GM19328 (cell line): Measurements from ENCODE around the gene GRK2.

ENCODE experiments used
- ATAC-seq: cut with Tn5 transposase; IDR thresholded peaks from one replicate; pipeline ENCODE4 v1.9.1; 2021; ENCODE audit warnings: mild to moderate bottlenecking, moderate library complexity; ENCODE audit not compliant: unreplicated experiment

GRK2 gene

DNA sequence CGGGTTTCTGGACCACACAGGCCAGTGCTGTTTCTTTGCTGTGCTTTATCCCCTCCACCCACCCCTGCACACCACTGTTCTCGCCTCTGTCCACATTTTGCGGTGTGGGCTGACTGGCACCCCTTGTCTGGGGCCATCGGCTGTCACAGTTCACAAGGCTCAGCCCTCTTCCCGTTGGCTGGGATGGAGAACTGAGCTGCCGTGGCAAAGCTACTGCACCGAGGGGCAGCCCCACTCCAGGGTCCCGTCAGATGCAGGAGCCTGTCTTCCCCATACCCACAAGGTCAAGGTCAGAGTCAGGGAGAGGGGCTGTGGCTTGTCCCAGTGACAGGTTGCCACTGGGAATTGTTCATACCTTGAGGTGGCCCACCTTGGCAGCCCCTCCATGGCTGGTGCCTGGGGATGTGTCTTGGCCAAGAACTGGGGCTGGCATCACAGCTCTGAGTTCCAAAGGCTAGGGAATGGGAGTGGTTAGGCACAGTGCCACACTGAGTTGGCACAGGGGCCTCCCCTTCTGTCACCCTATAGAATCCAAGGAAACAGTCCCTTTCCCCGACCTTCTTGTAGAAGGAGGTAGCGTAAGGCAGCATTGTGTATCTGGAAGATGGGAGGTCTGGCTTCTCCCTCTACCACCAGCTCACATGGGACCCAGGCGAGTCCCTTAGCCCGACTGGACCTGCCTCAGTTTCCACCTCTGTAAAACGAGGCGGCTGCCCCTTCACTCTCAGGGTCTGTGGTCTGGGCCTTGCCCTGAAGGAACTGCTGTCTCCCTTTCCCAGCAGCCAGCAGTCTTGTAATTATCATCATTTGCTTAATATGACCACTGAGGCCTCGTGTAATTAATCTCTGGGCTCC is 3.4 kb downstream of the GRK2 start:
- no peak for ATAC-seq

GRCh38 chr11:67270256-67271204 is 4.3 kb downstream of the GRK2 start:
- no peak for ATAC-seq

DNA sequence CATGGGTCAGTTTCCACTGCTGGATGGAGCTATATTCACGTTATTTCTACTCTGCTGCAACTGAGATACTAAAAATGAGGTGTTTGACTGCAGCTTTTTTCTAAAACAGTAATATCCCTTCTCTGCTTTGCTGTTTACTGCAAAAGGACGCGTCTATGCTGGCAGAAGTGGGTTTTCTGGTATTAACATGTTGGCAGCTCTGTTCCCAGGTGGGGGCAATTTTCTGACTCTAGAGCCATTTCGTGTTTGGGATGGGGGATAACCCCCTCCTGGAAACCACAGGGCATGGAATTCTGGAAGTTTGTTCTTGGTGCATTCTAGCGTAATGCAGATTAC is 4.9 kb downstream of the GRK2 start:
- ATAC-seq: no peak

- no peak for ATAC-seq
Observed at GRCh38 chr11:67271541-67272284, 5.4 kb downstream of the GRK2 start.

- no peak for ATAC-seq
Observed at GRCh38 chr11:67272327-67273259, 6.3 kb downstream of the GRK2 start.

- no peak for ATAC-seq
Observed at GRCh38 chr11:67273260-67273990, 7.2 kb downstream of the GRK2 start.

- no peak for ATAC-seq
Observed at GRCh38 chr11:67274768-67275605, 8.7 kb downstream of the GRK2 start.

GRCh38 chr11:67275606-67276409 is 9.5 kb downstream of the GRK2 start:
- ATAC-seq: no peak

DNA sequence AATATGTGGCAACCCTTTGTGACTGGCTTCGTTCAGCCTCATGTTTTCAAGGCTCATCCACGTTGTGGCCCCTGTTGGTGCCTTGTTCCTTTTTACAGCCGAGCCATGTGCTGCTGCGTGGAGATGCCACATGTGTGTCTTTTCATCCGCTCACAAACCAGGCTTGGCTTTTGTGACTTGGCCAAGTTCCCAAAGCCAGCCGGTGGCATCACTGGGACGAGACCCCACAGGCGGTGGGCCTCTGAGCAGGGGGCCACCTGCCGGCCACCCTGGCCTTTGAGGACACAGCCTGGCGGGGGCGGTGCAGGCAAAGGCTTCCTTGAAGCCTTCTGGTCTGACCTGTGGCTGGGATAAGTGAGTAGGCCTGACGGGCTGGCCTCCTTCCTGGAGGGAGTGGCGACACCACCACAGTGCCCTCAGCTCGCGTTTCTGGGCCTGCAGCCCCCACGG is 10.5 kb downstream of the GRK2 start:
- peak; percentile 2 for ATAC-seq

GRCh38 chr11:67277231-67277961 is 11.1 kb downstream of the GRK2 start:
- peak; percentile 86 for ATAC-seq

DNA sequence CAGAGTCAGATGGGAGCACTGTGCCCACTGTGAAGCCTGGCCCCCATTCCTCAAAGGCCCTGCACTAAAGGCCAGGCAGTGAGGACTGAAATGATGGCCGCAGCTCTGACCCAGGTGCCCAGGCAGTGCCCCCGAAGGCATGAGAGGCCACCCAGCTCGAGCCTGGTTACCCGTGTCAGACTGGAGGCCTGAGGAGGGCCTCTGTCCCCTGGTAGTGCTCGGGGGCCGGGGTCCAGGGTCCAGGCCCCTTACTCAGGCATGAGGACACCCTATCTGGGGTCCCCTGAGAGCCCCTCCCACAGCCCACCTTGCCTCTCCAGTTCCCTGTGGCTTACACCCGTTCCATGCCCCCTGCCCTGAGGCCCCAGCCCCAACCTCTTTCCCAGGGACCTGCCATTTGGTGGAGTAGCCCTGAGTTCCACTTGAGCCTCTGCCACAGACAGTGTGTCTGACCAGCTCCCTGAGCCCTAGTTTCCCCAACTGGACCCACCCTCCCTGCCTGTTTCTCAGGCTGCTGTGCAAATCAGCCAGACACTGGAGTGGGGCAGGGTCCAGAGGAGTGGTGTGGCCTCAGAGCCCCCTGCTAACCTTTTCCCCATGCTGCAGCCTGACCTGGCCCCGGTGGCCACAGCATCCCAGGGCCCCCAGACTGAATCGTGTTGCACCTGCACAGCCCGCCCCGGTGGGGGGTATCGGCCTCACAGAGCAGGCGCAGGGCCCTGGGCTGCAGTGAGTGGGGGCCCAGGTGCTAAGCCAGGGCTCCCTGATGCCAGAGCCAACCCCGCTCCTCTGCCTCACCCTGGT is 12.1 kb downstream of the GRK2 start:
- no peak for ATAC-seq

DNA sequence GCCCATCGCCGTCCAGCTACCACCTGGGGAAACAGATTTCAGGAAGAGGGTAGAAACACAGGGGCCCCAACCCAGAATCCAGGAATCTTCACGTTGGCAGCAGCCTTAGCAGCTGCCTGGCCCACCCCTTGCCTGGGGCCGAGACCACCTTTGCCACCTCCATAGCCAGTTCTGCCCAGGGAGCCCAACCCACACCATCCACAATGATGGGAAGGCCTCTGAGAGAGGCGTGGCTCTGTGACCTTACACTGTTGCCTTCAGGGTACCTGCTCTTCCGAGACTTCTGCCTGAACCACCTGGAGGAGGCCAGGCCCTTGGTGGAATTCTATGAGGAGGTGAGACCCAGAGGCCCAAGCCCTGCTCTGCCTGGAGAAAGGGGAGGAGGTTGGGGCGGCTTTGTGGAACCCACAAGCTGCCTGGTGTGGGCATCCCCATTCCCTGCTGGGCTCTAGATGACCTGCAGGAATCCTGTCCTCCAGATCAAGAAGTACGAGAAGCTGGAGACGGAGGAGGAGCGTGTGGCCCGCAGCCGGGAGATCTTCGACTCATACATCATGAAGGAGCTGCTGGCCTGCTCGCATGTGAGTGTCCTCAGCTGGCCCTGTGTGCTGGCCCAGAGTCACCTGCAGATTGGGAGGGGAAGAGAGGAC is 12.8 kb downstream of the GRK2 start:
- ATAC-seq: no peak

DNA sequence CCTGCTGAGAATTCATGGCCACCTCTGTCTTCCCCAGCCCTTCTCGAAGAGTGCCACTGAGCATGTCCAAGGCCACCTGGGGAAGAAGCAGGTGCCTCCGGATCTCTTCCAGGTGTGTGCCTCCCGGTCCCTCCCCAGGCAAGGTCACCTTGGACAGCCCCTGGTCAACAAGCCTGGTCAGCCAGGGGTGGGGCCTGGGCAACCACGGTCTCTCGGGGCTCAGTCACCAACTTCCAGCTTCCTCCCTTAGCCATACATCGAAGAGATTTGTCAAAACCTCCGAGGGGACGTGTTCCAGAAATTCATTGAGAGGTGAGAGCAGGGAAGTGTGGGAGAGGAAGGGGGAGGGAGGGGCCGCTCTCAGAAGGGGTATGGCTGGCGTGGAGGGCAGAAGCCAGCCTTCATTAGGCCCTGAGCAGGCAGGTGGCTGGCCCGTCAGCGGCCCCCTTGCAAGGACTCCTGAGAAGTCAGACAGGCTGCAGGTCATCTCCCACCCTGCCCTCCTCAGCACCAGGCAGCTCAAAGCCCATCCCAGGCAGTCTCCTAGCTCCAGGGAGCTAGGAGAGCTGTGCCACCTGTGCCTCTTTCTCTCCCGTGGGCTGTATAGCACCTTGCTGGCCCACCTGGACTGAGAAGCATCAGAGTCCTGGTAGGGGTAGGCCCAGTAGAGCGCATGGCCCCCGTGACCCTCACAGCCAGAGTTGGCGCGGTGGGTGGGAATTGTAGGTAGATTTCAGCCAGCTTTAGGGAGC is 13.5 kb downstream of the GRK2 start:
- no peak for ATAC-seq

DNA sequence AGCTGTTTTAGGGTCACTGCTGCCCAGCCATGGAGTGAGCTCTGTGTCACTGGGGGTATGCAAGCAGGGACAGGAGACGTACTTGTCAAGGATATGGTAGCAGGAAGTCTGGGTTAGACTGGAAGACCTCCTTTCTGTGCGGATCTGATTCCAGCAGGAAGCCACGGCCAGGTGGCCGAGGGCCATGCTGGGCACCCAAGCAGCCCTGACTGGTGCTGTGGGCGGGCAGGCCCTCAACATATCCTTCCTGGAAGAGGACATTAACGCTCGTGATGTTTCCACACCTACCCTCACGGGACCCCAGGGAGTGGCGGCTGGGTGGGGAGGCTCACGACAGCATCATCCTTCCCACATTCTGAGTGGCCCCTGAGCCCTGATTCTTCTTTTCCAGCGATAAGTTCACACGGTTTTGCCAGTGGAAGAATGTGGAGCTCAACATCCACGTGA is 14.1 kb downstream of the GRK2 start:
- no peak for ATAC-seq
